Measurements from ENCODE around the gene CSNK1G2. TPM values are rescaled to one million over a fixed set of nuclear protein-coding genes. Genes with fewer than 3 reads are reported as not detected.

The CSNK1G2 gene
- total RNA-seq, 2 donors from 2014 or later = 28.0 to 34.6 TPM

- intact Hi-C loops (cut with DNase I) = loop anchor here in 1 of 2 donors (5.0 kb wide), 1 partner anchor 42 kb away; no protein-coding TSS in a partner anchor
- no peak for ATAC-seq
- no peak for DNase-seq
Measured at GRCh38 chr19:1998712-1999708, 58.0 kb downstream of the CSNK1G2 start.

GRCh38 chr19:1999856-2000515, 59.0 kb downstream of the CSNK1G2 start:
- intact Hi-C loops (cut with DNase I) = loop anchor here in 1 of 2 donors (5.0 kb wide), 1 partner anchor 43 kb away; no protein-coding TSS in a partner anchor
- no peak for DNase-seq
- peak in 1 of 2 donors; percentile 10 for ATAC-seq

- intact Hi-C loops (cut with DNase I) = no loop called here
- ATAC-seq (no peak), DNase-seq (no peak)
Measured at GRCh38 chr19:2003874-2004273, 62.9 kb downstream of the CSNK1G2 start.

- ATAC-seq = no peak
- no peak for DNase-seq
- intact Hi-C loops (cut with DNase I) = no loop called here
Measured at GRCh38 chr19:2010135-2010668, 69.2 kb downstream of the CSNK1G2 start.

GRCh38 chr19:2011169-2011568, 70.2 kb downstream of the CSNK1G2 start:
- intact Hi-C loops (cut with DNase I) = no loop called here
- no peak for ATAC-seq
- no peak for DNase-seq

- ATAC-seq (no peak), DNase-seq (no peak)
- intact Hi-C loops (cut with DNase I) = no loop called here
Measured at GRCh38 chr19:2012941-2013682, 72.1 kb downstream of the CSNK1G2 start.

GRCh38 chr19:2013683-2013961, 72.7 kb downstream of the CSNK1G2 start:
- DNase-seq (no peak), ATAC-seq (no peak)
- intact Hi-C loops (cut with DNase I) = no loop called here

- intact Hi-C loops (cut with DNase I) = no loop called here
- no peak for DNase-seq
- peak; percentile 2 to 3 for ATAC-seq
Measured at GRCh38 chr19:2014131-2014571, 73.2 kb downstream of the CSNK1G2 start.

- no peak for DNase-seq
- peak; percentile 7 to 13 for ATAC-seq
- intact Hi-C loops (cut with DNase I) = no loop called here
Measured at GRCh38 chr19:2014731-2015607, 74.0 kb downstream of the CSNK1G2 start.

GRCh38 chr19:2015608-2015950, 74.6 kb downstream of the CSNK1G2 start, which contains the start of gene BTBD2:
TSS of gene BTBD2 (minus strand) at chr19:2015714. CDS start at chr19:2015703, 11 bp downstream.
- ATAC-seq (peak in 1 of 2 donors; percentile 9), DNase-seq (no peak)
- intact Hi-C loops (cut with DNase I) = no loop called here

GRCh38 chr19:2016041-2016807, 75.3 kb downstream of the CSNK1G2 start:
- peak; percentile 83 for DNase-seq
- peak; percentile 88 to 90 for ATAC-seq
- intact Hi-C loops (cut with DNase I) = no loop called here

GRCh38 chr19:2018752-2019151, 77.8 kb downstream of the CSNK1G2 start:
- ATAC-seq (no peak), DNase-seq (no peak)
- intact Hi-C loops (cut with DNase I) = loop anchor here in 1 of 2 donors (1.0 kb wide), 1 partner anchor 51 kb away; no protein-coding TSS in a partner anchor

- ATAC-seq (no peak), DNase-seq (no peak)
- intact Hi-C loops (cut with DNase I) = loop anchor here in 1 of 2 donors (5.0 kb wide), 1 partner anchor 46 kb away; no protein-coding TSS in a partner anchor
Measured at GRCh38 chr19:2021453-2022140, 80.6 kb downstream of the CSNK1G2 start.

- ATAC-seq (no peak), DNase-seq (no peak)
- intact Hi-C loops (cut with DNase I) = loop anchor here in 1 of 2 donors (5.0 kb wide), 1 partner anchor 45 kb away; no protein-coding TSS in a partner anchor
Measured at GRCh38 chr19:2022289-2022688, 81.3 kb downstream of the CSNK1G2 start.

- ATAC-seq = no peak
- intact Hi-C loops (cut with DNase I) = no loop called here
- DNase-seq = no peak
Measured at GRCh38 chr19:2026770-2027169, 85.8 kb downstream of the CSNK1G2 start.

GRCh38 chr19:2027361-2027760, 86.4 kb downstream of the CSNK1G2 start:
- ATAC-seq (peak in 1 of 2 donors; percentile 45), DNase-seq (no peak)
- intact Hi-C loops (cut with DNase I) = no loop called here

Measured in left cardiac atrium (tissue), 4 donors.